HepG2 (cell line): ENCODE results near the gene B3GAT3. TPM values are rescaled to one million over a fixed set of nuclear protein-coding genes. Genes with fewer than 3 reads are reported as not detected.
A peak's percentile ranks its signal among the peaks of the same experiment; 100 is the strongest.

Experiments used
- EEA1 ChIP-seq: sonication (generic); formaldehyde crosslinking; IDR thresholded peaks from 2 replicates; pipeline ENCODE4 v1.5.1; 2020; ENCODE audit warnings: mild to moderate bottlenecking, missing genetic modification reagents, borderline replicate concordance
- HOXA7 ChIP-seq: sonication (generic); formaldehyde crosslinking; IDR thresholded peaks from 2 replicates; pipeline ENCODE4 v1.8.1; 2022; ENCODE audit warnings: mild to moderate bottlenecking, missing genetic modification reagents, moderate library complexity
- IKZF4 ChIP-seq: sonication (generic); formaldehyde crosslinking; IDR thresholded peaks from 2 replicates; pipeline ENCODE4 v1.5.1; 2020; ENCODE audit warnings: borderline replicate concordance, mild to moderate bottlenecking, low read depth, missing genetic modification reagents; ENCODE audit errors: not compliant biosample characterization
- KAT7 ChIP-seq: IDR thresholded peaks from 2 replicates; pipeline ENCODE4 v1.6.1; 2018; ENCODE audit warnings: borderline replicate concordance, missing compliant biosample characterization
- MAFK ChIP-seq, 2 experiments: IDR thresholded peaks in 1 of 2; conservative IDR thresholded peaks in 1 of 2; 2 replicates each; pipeline ENCODE4 v1.6.1; 2011; ENCODE audit warnings: improper control_type of control experiment in 2 of 2, low read length in 2 of 2
- POLR2AphosphoS2 ChIP-seq: IDR thresholded peaks from 2 replicates; pipeline ENCODE4 v1.6.1; 2011; ENCODE audit warnings: low read depth, low read length, improper control_type of control experiment
- RXRA ChIP-seq: sonication (generic); formaldehyde crosslinking; IDR thresholded peaks from 2 replicates; pipeline ENCODE4 v1.5.1; 2020; ENCODE audit warnings: missing genetic modification reagents
- SRY ChIP-seq: sonication (generic); formaldehyde crosslinking; IDR thresholded peaks from 2 replicates; pipeline ENCODE4 v1.8.0; 2022; ENCODE audit warnings: mild to moderate bottlenecking, missing genetic modification reagents
- STAT5B ChIP-seq: sonication (generic); formaldehyde crosslinking; IDR thresholded peaks from 2 replicates; pipeline ENCODE4 v1.4.0; 2020; ENCODE audit warnings: missing genetic modification reagents
- TBX2 ChIP-seq: sonication (generic); formaldehyde crosslinking; IDR thresholded peaks from 2 replicates; pipeline ENCODE4 v1.5.0; 2020; ENCODE audit warnings: missing genetic modification reagents, mild to moderate bottlenecking, borderline replicate concordance
- U2AF1 ChIP-seq: fragments of 200-400 bp; formaldehyde crosslinking; optimal IDR thresholded peaks from 2 replicates; pipeline ENCODE3; 2017; ENCODE audit warnings: mild to moderate bottlenecking, low read depth, low read length
- WIZ ChIP-seq: sonication (generic); formaldehyde crosslinking; IDR thresholded peaks from 2 replicates; pipeline ENCODE4 v1.5.1; 2020; ENCODE audit warnings: mild to moderate bottlenecking, missing genetic modification reagents
- ZFP36L2 ChIP-seq: sonication (generic); formaldehyde crosslinking; IDR thresholded peaks from 2 replicates; pipeline ENCODE4 v1.4.0; 2020; ENCODE audit warnings: missing genetic modification reagents
- ZFP37 ChIP-seq: sonication (generic); formaldehyde crosslinking; IDR thresholded peaks from 2 replicates; pipeline ENCODE4 v1.4.0; 2020; ENCODE audit warnings: missing genetic modification reagents, borderline replicate concordance
- ZNF260 ChIP-seq: sonication (generic); formaldehyde crosslinking; IDR thresholded peaks from 2 replicates; pipeline ENCODE4 v1.4.0; 2020; ENCODE audit warnings: missing genetic modification reagents, low read depth, mild to moderate bottlenecking, borderline replicate concordance
- ZNF383 ChIP-seq: sonication (generic); formaldehyde crosslinking; IDR thresholded peaks from 2 replicates; pipeline ENCODE4 v1.4.0; 2020; ENCODE audit warnings: missing genetic modification reagents, mild to moderate bottlenecking, borderline replicate concordance
- ZNF543 ChIP-seq: sonication (generic); formaldehyde crosslinking; IDR thresholded peaks from 2 replicates; pipeline ENCODE4 v1.4.0; 2020; ENCODE audit warnings: mild to moderate bottlenecking, missing genetic modification reagents
- ZNF713 ChIP-seq: sonication (generic); formaldehyde crosslinking; IDR thresholded peaks from 2 replicates; pipeline ENCODE4 v1.4.0; 2020; ENCODE audit warnings: mild to moderate bottlenecking, missing genetic modification reagents
- ZNF761 ChIP-seq: sonication (generic); formaldehyde crosslinking; conservative IDR thresholded peaks from 2 replicates; pipeline ENCODE4 v1.4.0; 2020; ENCODE audit warnings: mild to moderate bottlenecking, missing genetic modification reagents
- polyA plus RNA-seq, 8 experiments: library from polyadenylated mRNA; depleted of rRNA in 3 of 8; stranded (reverse) in 7 of 8; unstranded in 1 of 8; fragments of >200 nt; fragmentation: Illumina TruSeq in 4 of 8; extraction: Trizol in 4 of 8; gene quantifications; 2 replicates each; pipeline versions ENCODE4 v1.2.1 to v1.2.3, GENCODE V29; 2011 to 2016; ENCODE audit warnings: low read depth in 4 of 8, missing spikeins in 1 of 8, mixed read lengths in 1 of 8; ENCODE audit not compliant: insufficient read depth in 1 of 8
- total RNA-seq, 5 experiments: library from RNA; depleted of rRNA; stranded (reverse); fragments of >200 nt; fragmentation: Illumina TruSeq; extraction: Trizol; gene quantifications; 2 replicates each; pipeline ENCODE4 v1.2.3, GENCODE V29; 2016; ENCODE audit warnings: low read depth in 1 of 5
- TF ChIP-seq, protein P1 (sequence below): sonication (generic); formaldehyde crosslinking; IDR thresholded peaks from 2 replicates; pipeline ENCODE4 v1.9.0; 2021; ENCODE audit warnings: missing genetic modification reagents, borderline replicate concordance
- TF ChIP-seq, protein P2 (sequence below): sonication (generic); formaldehyde crosslinking; conservative IDR thresholded peaks from 2 replicates; pipeline ENCODE4 v1.4.0; 2020; ENCODE audit warnings: missing genetic modification reagents
- TF ChIP-seq, protein P3 (sequence below): sonication (generic); formaldehyde crosslinking; IDR thresholded peaks from 2 replicates; pipeline ENCODE4 v1.4.0; 2020; ENCODE audit warnings: missing genetic modification reagents
- TF ChIP-seq, protein P4 (sequence below): sonication (generic); formaldehyde crosslinking; IDR thresholded peaks from 2 replicates; pipeline ENCODE4 v1.4.0; 2020; ENCODE audit warnings: missing genetic modification reagents

Gene B3GAT3
- total and polyA plus RNA-seq, 2 of the 13 experiments (the other 11 are each of a cell fraction or from before 2014, with no cell fraction given): 21.3 to 26.1 TPM

DNA sequence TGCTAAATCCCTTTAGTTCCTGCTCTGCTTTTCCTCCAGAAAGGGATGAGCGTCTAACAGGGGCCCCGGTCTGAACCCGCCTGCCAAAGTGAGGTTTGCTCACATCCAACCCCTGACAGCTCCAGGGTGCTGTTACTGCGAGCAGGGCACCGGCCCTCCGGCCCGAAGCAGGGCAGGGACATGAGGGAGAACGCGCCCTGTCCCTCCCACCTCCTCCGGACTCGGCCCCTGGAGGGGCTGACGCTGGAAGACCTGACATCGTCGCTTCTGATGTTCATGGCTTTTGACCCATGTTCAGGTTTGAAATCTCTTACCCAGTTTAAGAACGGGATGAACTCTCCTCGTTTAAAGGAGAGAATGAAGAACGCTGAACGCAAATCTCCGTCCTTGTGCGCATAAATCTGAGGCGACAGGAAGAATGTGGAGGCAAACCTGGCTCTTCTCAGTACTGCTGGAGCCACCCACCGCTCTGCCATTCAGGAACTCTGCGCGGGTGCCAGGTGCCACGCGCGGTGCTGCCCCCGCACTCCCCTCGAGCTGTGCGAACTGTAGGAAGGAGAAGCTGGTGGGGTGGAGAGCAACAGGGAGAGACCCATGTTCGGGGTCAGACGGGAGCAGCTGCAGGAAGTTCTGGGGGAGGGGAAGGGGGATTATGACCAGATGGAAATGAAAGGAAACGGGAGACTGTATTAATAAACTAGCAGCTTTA lies 47.3 kb downstream of the B3GAT3 start (continued):
- TF ChIP-seq IKZF4 (CRISPR knock-in tag) (no peak), STAT5B (CRISPR knock-in tag) (no peak), ZNF761 (CRISPR knock-in tag) (0 out of 2 replicates have a peak, but pooled peaks have one; percentile 21), WIZ (CRISPR knock-in tag) (no peak), ZNF260 (CRISPR knock-in tag) (no peak), SRY (CRISPR knock-in tag) (0 out of 2 replicates have a peak, but pooled peaks have one; percentile 44), RXRA (CRISPR knock-in tag) (0 out of 2 replicates have a peak, but pooled peaks have one; percentile 16), HOXA7 (no peak), MAFK (conservative IDR thresholded peaks at IDR 0.05 in 1 of 2, IDR thresholded peaks at IDR 0.05 in 1 of 2; ENCODE audit: low read length in 2 of 2) (no peak), ZNF383 (CRISPR knock-in tag) (0 out of 2 replicates have a peak, but pooled peaks have one; percentile 40), KAT7 (CRISPR knock-in tag) (no peak), POLR2AphosphoS2 (no peak), ZFP36L2 (CRISPR knock-in tag) (no peak), ZFP37 (CRISPR knock-in tag) (peak; percentile 79; the same call in 1 of the 2 replicates), TBX2 (peak; percentile 49), ZNF713 (CRISPR knock-in tag) (0 out of 2 replicates have a peak, but pooled peaks have one; percentile 56), ZNF543 (CRISPR knock-in tag) (no peak), EEA1 (CRISPR knock-in tag) (no peak), U2AF1 (no peak)
- TF ChIP-seq, protein P1, sequence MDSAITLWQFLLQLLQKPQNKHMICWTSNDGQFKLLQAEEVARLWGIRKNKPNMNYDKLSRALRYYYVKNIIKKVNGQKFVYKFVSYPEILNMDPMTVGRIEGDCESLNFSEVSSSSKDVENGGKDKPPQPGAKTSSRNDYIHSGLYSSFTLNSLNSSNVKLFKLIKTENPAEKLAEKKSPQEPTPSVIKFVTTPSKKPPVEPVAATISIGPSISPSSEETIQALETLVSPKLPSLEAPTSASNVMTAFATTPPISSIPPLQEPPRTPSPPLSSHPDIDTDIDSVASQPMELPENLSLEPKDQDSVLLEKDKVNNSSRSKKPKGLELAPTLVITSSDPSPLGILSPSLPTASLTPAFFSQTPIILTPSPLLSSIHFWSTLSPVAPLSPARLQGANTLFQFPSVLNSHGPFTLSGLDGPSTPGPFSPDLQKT (CRISPR knock-in tag): 0 out of 2 replicates have a peak, but pooled peaks have one; percentile 32
- TF ChIP-seq, protein P2, sequence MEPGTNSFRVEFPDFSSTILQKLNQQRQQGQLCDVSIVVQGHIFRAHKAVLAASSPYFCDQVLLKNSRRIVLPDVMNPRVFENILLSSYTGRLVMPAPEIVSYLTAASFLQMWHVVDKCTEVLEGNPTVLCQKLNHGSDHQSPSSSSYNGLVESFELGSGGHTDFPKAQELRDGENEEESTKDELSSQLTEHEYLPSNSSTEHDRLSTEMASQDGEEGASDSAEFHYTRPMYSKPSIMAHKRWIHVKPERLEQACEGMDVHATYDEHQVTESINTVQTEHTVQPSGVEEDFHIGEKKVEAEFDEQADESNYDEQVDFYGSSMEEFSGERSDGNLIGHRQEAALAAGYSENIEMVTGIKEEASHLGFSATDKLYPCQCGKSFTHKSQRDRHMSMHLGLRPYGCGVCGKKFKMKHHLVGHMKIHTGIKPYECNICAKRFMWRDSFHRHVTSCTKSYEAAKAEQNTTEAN: no peak
- TF ChIP-seq, protein P3, sequence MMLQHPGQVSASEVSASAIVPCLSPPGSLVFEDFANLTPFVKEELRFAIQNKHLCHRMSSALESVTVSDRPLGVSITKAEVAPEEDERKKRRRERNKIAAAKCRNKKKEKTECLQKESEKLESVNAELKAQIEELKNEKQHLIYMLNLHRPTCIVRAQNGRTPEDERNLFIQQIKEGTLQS (CRISPR knock-in tag): no peak
- TF ChIP-seq, protein P4, sequence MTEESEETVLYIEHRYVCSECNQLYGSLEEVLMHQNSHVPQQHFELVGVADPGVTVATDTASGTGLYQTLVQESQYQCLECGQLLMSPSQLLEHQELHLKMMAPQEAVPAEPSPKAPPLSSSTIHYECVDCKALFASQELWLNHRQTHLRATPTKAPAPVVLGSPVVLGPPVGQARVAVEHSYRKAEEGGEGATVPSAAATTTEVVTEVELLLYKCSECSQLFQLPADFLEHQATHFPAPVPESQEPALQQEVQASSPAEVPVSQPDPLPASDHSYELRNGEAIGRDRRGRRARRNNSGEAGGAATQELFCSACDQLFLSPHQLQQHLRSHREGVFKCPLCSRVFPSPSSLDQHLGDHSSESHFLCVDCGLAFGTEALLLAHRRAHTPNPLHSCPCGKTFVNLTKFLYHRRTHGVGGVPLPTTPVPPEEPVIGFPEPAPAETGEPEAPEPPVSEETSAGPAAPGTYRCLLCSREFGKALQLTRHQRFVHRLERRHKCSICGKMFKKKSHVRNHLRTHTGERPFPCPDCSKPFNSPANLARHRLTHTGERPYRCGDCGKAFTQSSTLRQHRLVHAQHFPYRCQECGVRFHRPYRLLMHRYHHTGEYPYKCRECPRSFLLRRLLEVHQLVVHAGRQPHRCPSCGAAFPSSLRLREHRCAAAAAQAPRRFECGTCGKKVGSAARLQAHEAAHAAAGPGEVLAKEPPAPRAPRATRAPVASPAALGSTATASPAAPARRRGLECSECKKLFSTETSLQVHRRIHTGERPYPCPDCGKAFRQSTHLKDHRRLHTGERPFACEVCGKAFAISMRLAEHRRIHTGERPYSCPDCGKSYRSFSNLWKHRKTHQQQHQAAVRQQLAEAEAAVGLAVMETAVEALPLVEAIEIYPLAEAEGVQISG (CRISPR knock-in tag): no peak
